GM19324 (cell line): ENCODE data around the gene CTDSP2.
"Not testable (repeated sequence)": the region's sequence is repeated elsewhere in the genome, so short reads cannot be mapped to it uniquely, and the experiment has no call there.

Experiments used
- ATAC-seq: cut with Tn5 transposase; IDR thresholded peaks from one replicate; pipeline ENCODE4 v1.9.1; 2021; ENCODE audit warnings: mild to moderate bottlenecking, moderate library complexity; ENCODE audit not compliant: unreplicated experiment, low FRiP score

Gene CTDSP2

GRCh38 chr12:57846577-57847319 is at the start of gene CTDSP2:
CTDSP2 (minus strand) TSS chr12:57846729; CDS start chr12:57846435, 294 bp downstream.
- ATAC-seq, result peak; percentile 47

GRCh38 chr12:57896115-57896433 is 49.5 kb upstream of the CTDSP2 start:
- ATAC-seq, result no peak

- no peak for ATAC-seq
These were observed 49.0 kb upstream of the CTDSP2 start for GRCh38 chr12:57895389-57896114.

- no peak for ATAC-seq
These were observed 48.1 kb upstream of the CTDSP2 start for GRCh38 chr12:57894399-57895292.

DNA sequence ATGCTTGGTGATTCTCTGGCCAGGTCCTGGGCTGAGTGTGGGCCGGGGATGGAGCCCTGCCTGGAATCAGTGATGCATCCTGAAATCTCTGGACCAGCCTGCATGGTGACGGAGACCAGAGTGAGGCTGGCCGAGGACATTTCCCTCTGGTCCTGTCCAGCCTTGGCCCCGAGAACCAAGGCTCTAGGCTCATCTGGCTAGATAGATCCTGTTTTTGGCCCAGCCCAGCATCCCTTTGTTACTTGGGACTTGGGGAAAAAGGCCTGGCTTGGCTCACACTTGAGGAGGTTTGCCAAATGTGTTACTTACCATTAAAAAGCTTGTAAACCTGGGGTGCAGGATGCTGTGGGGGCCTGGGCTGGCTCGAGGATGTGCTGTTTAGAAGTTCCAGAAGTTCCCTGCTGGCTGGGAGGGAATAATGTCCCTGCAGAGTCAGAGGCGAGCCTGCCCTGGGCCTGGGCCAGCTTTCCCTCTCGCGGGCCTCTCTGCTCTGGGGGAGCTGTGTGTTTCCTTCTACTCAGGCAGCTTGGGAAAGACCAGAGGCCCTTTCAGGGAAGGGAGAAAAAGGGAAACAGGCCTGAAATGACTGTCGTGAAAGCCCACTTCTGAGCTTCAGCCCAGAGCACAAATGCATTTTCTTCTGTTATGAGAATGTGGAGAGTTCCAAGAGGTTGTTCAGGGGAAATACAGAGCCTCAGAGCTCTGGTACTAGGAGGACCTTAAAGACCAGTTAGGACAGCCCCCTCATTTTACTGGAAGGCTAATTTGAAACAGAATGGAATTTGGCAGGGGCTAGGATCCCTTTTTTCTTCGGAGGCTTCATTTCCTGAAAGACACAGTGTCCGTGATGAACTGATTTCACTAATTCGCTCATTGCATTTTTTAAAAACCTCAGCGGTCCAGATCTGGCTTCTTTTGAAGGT is 47.2 kb upstream of the CTDSP2 start:
- no peak for ATAC-seq

GRCh38 chr12:57892232-57892972 is 45.9 kb upstream of the CTDSP2 start:
- ATAC-seq, result no peak

DNA sequence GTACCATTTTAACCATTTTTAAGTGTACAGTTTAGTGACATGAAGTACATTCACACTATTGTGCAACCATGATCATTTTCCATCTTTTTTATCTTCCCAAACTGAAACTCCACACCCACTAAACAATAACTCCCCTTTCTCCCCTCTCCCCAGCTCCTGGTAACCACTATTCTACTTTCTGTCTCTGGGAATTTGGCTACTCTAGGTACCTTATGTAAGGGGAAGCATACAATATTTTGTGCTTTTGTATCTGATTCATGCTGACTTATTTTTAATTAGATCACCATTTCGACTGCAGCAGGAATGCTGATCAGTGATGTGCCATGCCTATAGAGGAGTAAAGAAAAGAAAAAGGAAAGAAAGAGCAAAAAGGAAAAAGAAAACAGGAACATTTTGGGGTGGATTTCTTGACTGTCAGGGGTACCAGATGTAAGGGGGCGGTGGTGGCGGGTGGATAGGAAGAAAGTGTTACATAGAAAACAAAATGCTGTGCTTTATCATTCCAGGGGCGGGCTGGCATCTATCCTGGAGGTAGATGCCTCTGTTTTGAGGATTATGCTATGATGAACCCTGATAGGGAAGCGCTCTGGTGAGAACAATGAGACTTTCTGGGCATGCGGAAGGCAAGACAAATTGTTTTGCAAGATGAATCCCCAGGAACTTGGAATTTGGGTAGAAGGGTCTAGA is 45.2 kb upstream of the CTDSP2 start:
- no peak for ATAC-seq

DNA sequence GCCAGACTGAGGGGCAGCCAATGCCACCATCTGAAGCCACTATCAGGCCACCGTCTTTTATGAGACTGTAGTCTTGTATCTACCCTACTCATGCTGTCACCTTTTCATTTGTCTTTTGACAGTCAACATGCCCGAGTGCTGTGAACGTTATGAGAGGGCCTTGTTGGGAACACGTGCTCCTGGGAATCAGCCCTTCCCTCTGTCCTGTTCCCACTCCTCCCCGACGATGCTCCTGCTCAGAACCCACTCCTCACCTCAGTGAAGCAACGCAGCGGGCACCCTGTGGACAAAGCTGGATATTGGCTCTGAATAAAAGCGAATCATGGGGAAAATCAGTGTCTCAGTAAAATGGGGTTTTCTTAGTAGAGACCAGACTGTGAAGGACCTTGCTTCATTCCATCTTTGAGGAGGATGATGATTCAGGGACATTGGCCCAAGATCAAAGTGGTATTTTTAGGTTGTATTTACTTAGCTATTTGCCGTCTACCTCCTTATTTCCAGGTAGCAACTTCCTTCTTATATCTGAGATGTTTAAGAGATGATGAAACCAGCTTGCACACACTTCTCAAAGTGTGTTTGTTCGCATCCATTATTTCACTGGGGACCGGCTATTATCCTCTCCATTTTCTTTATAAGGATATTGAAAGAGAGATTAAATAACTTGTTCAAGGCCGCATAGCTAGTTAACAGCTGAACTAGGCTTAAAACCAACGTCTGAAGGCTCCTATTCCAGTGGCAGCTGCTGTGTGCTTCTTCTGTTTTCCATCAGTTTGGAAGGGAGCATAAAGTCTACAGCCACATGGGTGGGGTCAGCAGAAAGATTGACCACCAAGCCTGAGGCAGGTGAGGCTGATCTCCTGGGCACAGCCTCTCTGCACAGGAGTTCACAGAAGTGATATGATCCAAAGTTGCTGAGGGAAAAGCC is 43.9 kb upstream of the CTDSP2 start:
- ATAC-seq, result no peak

- no peak for ATAC-seq
These were observed 43.0 kb upstream of the CTDSP2 start for GRCh38 chr12:57889500-57889989.

- no peak for ATAC-seq
These were observed 42.1 kb upstream of the CTDSP2 start for GRCh38 chr12:57888409-57889157.

DNA sequence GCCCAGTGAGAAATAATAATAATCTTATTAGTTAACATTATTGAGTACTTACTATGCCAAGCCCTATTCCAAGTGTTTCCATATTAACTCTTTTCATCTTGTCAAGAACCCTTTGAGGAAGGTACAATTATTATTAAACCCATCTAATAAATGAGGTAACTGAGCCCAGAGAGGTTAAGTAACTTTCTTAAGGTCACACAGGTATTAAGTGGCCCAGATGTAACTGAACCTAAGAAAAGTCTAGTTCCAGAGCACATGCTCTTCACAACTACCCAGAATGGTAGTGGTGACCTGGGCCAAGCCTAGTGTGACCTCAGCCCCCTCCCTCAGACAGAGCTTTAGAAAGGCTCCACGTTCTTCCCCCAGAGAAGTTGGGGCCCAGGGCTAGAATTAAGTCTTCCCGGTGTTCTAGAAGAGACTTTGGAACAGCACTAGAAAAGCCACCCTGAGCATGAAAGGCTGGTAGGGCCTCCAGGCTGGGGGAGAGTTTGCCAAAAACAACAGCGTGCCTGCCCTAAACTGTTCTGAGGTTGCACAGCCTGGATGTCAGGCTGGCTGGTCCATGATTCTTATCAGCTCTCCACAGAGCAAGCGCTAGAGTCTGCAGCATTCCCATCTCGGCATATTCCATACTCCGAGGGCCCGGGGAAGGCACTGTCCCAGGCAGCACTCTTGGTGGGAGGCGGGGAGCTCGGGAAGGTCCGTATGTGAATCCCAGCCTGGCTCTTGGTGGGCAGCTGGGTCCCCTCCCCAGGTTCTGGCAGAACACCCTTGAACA is 41.3 kb upstream of the CTDSP2 start:
- ATAC-seq, result no peak

- ATAC-seq, result not testable (repeated sequence)
These were observed 40.4 kb upstream of the CTDSP2 start for GRCh38 chr12:57886964-57887363.

DNA sequence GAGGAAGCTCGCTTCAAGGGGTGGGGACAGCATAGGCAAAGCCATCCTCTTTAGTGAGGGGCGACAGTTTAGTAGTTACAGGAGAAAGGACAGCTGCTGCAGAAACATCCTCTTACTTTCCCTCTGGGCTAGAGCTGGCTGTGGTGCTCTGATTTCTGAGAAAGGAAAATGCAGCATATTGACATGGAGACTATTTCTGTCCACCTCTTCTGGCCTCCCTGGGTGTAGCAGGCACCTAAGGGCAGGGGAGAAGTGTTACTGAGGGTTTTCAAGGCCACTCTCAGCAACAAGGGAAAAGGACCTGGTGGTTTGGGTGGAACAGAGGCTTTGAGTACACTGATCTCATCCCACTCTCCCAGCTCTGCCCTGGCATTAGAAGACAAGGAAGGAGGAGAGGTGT is 40.0 kb upstream of the CTDSP2 start:
- ATAC-seq, result no peak

DNA sequence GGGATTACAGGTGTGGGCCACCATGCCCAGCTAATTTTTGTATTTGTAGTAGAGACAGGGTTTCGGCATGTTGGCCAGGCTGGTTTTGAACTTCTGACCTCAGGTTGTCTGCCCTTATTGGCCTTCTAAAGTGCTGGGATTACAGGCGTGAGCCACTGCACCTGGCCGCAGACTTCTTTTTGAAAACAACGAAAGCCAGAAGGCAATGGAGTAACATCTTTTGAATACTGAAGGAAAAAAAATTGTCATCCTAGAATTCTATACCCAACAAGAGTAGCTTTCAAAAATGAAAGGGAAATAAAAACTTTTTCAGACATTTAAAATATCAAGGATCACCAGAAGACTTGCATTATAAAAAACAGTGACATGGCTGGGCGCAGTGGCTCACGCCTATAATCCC is 38.7 kb upstream of the CTDSP2 start:
- no peak for ATAC-seq

GRCh38 chr12:57883700-57884099 is 37.2 kb upstream of the CTDSP2 start:
- ATAC-seq, result no peak

- no peak for ATAC-seq
These were observed 36.5 kb upstream of the CTDSP2 start for GRCh38 chr12:57883057-57883456.
